ENCODE measurements around the gene NIN. TPM values are rescaled to one million over a fixed set of nuclear protein-coding genes. Genes with fewer than 3 reads are reported as not detected.

Gene NIN
- total RNA-seq, 1 donor from 2014 or later = 44.4 TPM

DNA sequence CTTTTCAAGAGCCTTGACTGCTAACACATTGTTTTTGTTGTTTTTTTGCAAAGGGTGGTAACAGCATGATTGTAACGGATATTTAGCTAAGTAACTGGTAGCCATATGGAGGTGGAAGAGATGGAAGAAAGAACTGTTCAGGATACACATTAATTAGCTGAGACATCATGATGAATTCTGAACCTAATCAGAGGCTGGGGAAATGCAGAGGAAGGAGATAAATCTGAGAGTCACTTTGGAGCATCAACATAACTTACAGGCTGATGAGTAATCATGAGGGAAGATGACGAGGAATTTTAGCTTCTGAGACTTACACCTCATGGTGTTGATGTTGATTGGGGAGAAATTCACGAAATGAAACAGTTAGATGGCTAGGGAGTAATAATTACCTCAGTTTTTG lies 62.3 kb downstream of the NIN start:
- DNase-seq (ENCODE audit: low spot score in 2 of 2) = no peak
- FAIRE-seq = no peak

GRCh38 chr14:50766338-50766886 lies 64.5 kb downstream of the NIN start:
- no peak for DNase-seq (ENCODE audit: low spot score in 2 of 2)
- no peak for FAIRE-seq

DNA sequence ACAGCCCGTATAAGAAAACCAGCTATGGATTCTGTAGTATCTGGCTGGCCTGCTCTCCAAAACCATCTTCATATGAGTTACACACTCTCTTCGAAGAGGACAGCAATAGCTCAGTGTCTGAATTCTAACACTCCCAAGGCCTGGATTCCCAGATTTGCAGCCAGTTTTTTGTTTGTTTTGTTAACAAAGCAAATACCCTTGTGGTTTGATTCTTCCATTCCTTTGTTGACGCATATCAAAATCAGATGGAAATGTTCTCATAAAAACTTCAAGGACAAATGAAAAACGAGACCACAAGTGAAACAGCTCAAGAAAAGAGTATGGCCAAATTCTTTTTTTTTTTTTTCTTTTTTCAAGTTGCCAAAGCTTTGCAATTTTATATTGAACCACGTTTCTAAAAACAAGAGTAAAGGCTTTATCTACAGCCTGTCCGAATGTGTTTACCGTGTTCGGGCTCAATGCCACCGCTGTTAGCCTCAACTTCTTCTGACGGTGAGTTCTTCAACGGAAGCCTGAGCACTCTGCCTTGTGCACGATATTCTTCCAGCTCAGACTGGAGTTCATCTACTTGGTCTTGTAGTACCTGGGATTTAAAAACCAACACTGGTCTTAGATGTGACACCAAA lies 67.5 kb downstream of the NIN start:
- FAIRE-seq (no peak), DNase-seq (ENCODE audit: low spot score in 2 of 2) (no peak)

DNA sequence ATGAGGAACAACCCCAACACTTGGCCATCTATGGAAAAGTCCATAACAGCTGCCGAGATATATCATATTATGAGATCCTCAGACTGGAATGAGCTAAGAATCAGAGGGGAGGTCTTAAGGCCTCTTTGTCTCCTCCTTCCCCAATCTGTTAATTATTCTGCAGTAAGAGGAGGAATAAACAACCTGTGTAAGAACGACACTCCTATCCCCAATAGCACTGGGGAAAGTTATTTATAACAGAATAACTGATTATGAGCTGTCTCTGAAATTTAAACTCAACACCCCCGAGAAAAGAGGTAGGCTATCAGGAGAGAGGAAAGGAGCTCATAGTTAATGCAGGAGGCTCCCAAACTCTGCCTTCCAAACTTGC lies 68.0 kb downstream of the NIN start:
- FAIRE-seq = no peak
- no peak for DNase-seq (ENCODE audit: low spot score in 2 of 2)

DNA sequence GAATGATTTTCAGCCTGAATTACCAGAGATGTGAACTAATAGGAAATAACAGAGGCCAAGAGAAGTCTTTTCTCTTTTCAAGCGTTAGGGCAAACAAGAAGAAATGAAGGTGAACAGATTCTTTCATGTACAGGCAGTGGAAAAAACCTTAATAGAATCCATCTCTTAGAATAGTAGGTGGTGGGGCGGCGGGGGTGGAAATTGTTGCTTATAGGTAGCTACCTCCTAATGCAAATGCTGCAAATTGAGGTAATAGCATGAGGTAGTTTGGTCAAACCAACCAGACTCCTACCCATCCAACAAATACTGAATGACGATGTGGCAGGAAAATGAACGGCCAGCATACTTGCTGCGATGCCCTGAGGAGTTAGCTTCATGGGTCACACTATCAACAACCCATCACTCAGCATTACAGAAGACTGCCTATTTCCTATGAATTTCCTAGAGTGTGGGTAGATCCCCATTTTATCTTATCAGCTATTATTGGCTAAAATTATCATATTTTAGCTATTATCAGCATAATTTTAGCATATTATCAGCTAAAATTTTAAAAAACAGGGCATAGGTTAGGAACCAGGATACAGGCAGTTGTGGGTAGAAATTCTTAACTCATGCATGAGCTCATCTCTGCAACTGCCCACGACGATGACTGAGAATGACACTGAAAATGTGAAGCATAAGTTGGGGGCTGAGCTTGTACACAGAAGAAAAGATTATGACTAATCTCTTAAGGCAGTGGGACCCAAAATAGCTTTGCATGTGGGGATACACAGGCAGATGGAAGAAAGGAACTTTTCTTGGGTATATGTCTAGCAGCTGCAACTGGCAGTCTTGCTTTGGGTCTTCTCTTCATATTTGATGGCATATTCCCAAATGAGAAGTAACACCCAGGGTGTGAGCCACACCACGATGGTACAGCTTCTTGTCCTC lies 68.7 kb downstream of the NIN start:
- FAIRE-seq (no peak), DNase-seq (ENCODE audit: low spot score in 2 of 2) (no peak)

DNA sequence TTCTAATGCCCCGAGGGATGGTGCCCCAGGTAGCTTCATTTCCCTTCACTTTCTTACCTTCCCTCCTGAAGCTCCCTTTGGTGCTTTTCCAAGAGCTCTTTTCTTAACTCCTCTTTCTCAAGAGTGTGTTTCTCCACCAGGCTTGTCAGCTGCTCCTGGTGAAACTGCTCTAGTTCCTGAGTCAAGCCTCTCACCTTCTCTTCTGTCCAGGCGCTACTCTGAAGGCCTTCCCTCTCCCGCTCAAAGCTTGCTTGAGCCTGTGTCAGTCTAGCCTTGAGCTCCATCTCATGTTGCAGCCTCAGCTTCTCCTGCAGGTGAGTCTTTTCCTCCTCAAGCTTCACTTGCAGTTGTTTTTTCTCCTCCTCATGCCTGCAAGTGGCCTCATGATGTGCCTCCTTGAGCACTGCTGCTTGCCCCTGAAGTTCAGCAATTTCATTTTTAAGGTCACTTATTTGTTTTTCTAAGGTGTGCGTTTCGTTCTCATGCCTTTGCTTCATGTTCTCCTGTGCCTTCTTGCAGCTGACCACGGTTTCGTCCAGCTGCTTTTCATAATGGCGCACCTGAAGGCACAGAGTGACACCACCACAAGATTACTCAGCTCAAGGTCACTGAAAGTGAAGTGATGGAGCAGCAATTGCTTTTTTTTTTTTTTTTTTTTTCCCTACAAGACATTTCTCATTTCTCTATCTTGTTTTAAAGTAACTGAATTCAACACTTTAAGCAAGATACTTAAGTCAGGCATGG lies 71.0 kb downstream of the NIN start:
- FAIRE-seq (no peak), DNase-seq (ENCODE audit: low spot score in 2 of 2) (no peak)

DNA sequence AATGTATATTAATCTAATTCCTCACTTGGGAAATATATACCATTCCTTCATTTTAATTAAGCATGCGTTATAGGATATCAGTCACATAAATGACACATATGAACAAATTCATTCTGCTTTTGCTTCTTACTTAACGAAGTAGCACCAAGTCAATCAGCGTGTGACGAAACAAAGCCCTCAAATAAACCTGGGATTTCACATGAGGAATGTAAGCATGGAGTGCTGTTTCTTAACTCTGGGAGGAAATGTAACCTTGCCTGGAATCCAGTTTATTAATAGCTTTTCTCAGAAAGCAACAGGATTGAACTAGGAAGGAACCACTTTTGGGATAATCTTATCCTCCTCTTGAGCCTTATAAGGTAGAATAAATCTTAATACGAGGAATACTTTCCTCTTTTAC lies 72.0 kb downstream of the NIN start:
- no peak for DNase-seq (ENCODE audit: low spot score in 2 of 2)
- no peak for FAIRE-seq

GRCh38 chr14:50758305-50758704 lies 72.7 kb downstream of the NIN start:
- FAIRE-seq = no peak
- DNase-seq (ENCODE audit: low spot score in 2 of 2) = no peak

DNA sequence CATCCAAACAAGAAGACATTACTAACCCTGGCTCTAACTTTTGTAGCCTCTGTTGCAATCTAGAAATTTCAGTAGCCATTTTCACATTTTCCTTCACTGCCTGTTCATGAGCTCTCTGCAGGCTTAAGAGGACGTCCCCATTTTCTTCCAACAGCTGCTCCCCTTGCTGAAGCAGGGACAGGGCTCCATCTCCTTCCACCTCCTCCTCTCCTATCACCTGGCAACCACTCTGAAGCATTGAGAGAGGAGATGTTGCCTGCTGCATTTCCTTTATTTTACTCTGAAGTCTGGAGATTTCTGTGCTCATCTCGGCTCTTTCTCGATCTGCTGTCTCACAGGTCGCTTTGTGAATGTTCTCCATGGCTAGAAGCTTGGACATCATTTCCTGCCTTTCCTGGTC lies 73.3 kb downstream of the NIN start:
- no peak for DNase-seq (ENCODE audit: low spot score in 2 of 2)
- FAIRE-seq = no peak

- FAIRE-seq (no peak), DNase-seq (ENCODE audit: low spot score in 2 of 2) (no peak)
Observed at GRCh38 chr14:50756300-50756699, 74.7 kb downstream of the NIN start.

DNA sequence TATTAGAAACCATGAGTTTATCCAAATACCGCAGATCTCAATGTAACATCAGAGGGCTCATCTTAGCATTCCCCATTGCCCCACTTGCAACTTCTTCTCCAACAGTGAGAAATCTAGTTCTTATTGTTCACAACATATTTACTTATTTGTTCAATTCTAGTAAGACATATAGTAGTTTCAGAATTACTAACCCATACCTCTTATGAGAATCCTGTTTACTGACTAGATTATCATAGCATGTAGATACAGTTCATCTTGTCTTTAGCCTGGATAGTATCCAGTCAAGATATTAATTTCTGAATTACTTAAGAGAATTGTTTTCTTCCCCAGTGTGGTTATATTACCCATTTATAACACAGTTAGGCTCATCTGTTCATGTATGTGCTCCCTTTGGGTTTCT lies 80.6 kb downstream of the NIN start:
- no peak for FAIRE-seq
- DNase-seq (ENCODE audit: low spot score in 2 of 2) = no peak

GRCh38 chr14:50745401-50746058 lies 85.4 kb downstream of the NIN start:
- FAIRE-seq = no peak
- DNase-seq (ENCODE audit: low spot score in 2 of 2) = no peak

DNA sequence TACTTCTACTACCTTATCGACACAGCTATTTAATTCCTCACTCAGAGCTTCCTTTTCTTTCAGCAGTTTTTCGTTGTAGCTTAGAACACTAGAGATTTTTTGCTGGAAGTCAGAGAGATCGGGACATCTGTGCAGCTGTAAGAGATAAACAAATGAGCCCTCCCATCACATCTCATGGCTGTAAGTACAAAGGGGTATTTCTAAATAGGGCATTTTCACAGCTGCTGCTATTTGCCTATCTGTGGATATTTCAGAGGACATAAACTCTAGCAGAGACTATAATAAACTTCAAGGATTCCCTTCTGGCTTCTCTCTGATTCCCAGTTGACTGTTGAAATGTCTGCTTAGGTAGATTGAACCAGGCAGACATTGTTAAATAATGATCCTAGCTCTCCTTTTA lies 86.7 kb downstream of the NIN start:
- DNase-seq (ENCODE audit: low spot score in 2 of 2) = no peak
- FAIRE-seq = no peak

DNA sequence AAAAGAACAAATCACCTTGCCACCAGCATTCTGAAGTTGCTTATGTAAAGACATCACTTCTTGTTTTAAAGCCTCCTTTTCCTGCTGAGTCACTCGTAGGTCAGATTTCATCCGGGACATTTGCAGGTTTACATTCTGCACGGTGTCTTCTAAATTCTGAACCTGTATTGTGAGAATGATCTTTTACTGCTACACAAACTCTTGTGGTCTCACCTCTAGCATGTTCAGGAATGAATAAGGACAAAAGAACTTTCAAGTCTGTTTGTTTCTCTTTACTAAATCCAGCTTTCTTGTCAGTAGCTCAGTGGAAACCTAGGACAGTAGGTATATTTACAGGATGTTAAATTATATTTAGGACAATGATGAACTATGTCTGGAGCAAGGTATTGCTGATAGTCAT lies 89.4 kb downstream of the NIN start:
- no peak for DNase-seq (ENCODE audit: low spot score in 2 of 2)
- no peak for FAIRE-seq

DNA sequence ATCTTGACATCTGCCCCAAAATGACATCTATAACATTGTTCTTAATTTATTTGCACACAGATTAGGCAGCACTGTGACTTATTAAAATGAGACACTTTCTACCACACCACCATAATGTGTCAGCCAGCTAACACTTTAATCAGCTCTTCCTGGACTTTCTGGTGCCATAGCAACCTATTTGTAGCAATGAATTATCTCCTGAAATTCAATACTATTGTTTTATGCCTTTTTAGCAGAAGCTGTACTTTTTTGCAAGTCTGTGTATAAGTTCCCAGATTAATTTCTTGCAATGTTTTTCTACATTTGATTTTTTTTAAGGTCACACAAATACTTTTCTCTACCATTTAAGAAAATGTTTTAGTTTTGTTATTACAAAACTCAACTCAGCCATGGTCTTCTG lies 90.1 kb downstream of the NIN start:
- DNase-seq (ENCODE audit: low spot score in 2 of 2) (no peak), FAIRE-seq (no peak)

GRCh38 chr14:50739186-50739585 lies 91.8 kb downstream of the NIN start:
- DNase-seq (ENCODE audit: low spot score in 2 of 2) (no peak), FAIRE-seq (no peak)

GRCh38 chr14:50736932-50737419 lies 94.0 kb downstream of the NIN start:
- no peak for DNase-seq (ENCODE audit: low spot score in 2 of 2)
- no peak for FAIRE-seq

DNA sequence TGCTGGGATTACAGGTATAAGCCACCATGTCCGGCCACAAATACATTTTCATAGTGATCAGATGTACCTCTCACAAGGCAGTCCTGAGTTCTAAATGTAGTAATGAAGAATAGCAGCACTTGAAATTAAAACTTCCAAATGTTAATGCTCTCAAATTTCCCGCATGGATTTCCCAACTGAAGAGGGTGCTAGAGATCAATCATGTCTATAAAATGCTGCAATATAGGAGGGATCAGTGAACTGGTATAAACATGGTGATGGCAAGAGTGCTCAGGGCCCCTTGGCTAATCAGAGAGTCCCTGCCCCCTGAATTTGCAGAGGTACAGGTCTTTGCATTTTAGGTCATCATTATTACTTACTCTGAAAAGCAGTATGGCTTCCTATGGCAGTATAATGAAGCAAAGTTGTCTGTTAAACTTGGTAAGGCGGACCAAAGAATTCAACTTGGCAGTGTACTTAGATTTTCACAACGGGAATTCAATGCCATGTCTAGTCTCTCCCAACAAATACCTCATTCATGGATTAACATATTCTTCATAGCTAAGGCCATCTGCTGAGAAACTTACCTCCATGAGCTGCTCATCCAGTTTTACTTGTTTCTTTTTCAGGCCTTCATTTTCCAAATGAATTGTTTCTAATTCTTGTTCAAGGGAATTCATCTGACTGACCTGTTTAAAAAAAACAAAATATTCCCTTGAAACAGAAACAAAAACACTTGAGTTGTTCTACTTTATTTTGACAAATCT lies 95.8 kb downstream of the NIN start:
- DNase-seq (ENCODE audit: low spot score in 2 of 2) = no peak
- FAIRE-seq = no peak

- no peak for FAIRE-seq
- DNase-seq (ENCODE audit: low spot score in 2 of 2) = no peak
Observed at GRCh38 chr14:50733494-50733893, 97.5 kb downstream of the NIN start.

DNA sequence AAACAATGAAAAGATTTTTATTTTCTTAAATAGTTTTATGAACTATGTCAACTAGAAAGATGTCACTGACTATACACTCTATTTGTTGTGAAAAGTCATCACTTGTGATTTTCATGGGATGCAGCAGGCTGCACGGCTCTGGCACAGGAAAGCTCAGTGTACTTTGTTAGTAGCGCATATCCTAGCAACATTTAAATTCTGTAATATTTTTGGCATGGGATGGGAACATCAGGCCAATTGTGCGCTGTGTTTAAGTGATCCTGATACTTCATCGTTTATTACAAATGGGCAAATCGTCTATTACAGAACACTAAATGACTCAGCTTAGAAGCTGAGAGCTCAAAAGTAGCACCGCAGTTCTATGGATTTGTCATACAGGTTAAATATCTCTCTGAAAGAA lies 102.1 kb downstream of the NIN start:
- no peak for FAIRE-seq
- no peak for DNase-seq (ENCODE audit: low spot score in 2 of 2)

Data from frontal cortex (tissue), 4 donors.